Measurements from ENCODE around the gene UBAC2.

The UBAC2 gene

GRCh38 chr13:99351772-99352171 is 151.1 kb downstream of the UBAC2 start:
- DNase-seq (ENCODE audit: low read depth) = no peak
- no peak overlapping the region for H3K4me3 ChIP-seq (ENCODE audit: control insufficient read depth, low read depth, low read length)
- TF ChIP-seq, protein P1, sequence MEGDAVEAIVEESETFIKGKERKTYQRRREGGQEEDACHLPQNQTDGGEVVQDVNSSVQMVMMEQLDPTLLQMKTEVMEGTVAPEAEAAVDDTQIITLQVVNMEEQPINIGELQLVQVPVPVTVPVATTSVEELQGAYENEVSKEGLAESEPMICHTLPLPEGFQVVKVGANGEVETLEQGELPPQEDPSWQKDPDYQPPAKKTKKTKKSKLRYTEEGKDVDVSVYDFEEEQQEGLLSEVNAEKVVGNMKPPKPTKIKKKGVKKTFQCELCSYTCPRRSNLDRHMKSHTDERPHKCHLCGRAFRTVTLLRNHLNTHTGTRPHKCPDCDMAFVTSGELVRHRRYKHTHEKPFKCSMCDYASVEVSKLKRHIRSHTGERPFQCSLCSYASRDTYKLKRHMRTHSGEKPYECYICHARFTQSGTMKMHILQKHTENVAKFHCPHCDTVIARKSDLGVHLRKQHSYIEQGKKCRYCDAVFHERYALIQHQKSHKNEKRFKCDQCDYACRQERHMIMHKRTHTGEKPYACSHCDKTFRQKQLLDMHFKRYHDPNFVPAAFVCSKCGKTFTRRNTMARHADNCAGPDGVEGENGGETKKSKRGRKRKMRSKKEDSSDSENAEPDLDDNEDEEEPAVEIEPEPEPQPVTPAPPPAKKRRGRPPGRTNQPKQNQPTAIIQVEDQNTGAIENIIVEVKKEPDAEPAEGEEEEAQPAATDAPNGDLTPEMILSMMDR (IDR thresholded peaks at IDR 0.05; ENCODE audit: control insufficient read depth, insufficient read depth, low read depth, low read length, missing control alignments) = no peak

- DNase-seq (ENCODE audit: low read depth) = no peak
- no peak overlapping the region for H3K4me3 ChIP-seq (ENCODE audit: control insufficient read depth, low read depth, low read length)
Observed at GRCh38 chr13:99352351-99353245, 151.9 kb downstream of the UBAC2 start.

GRCh38 chr13:99353246-99353600 is 152.6 kb downstream of the UBAC2 start:
- DNase-seq (ENCODE audit: low read depth) = no peak
- TF ChIP-seq, protein P1 (IDR thresholded peaks at IDR 0.05; ENCODE audit: control insufficient read depth, insufficient read depth, low read depth, low read length, missing control alignments) = no peak
- H3K4me3 ChIP-seq (ENCODE audit: control insufficient read depth, low read depth, low read length) = no peak overlapping the region

More at GRCh38 chr13:99352351-99353245, 151.9 kb downstream of the UBAC2 start:
- TF ChIP-seq, protein P1 (IDR thresholded peaks at IDR 0.05; ENCODE audit: control insufficient read depth, insufficient read depth, low read depth, low read length, missing control alignments) = no peak

DNA sequence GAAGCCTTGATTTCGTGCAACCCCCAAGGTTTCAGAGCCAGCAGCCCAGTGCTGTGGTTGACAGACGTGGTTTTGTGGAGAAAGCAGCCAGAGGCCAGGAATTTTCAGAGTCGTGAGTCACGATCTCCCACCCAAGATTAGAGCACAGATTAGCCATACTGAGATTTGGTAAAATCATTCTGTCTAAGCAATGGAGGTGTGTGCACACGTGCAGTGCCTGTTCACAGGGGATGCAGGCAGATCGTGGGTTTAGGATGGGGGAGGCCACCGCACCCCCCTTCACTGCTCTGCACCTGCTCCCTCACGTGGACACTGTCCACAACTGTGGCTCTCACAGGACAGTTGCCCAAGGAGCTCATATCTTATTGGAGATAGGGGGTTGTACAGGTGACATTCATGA is 153.2 kb downstream of the UBAC2 start:
- DNase-seq (ENCODE audit: low read depth) = no peak
- TF ChIP-seq, protein P1 (IDR thresholded peaks at IDR 0.05; ENCODE audit: control insufficient read depth, insufficient read depth, low read depth, low read length, missing control alignments) = no peak
- no peak overlapping the region for H3K4me3 ChIP-seq (ENCODE audit: control insufficient read depth, low read depth, low read length)

- DNase-seq (ENCODE audit: low read depth) = no peak
- TF ChIP-seq, protein P1 (IDR thresholded peaks at IDR 0.05; ENCODE audit: control insufficient read depth, insufficient read depth, low read depth, low read length, missing control alignments) = no peak
- H3K4me3 ChIP-seq (ENCODE audit: control insufficient read depth, low read depth, low read length) = no peak overlapping the region
Observed at GRCh38 chr13:99354371-99354951, 153.8 kb downstream of the UBAC2 start.

DNA sequence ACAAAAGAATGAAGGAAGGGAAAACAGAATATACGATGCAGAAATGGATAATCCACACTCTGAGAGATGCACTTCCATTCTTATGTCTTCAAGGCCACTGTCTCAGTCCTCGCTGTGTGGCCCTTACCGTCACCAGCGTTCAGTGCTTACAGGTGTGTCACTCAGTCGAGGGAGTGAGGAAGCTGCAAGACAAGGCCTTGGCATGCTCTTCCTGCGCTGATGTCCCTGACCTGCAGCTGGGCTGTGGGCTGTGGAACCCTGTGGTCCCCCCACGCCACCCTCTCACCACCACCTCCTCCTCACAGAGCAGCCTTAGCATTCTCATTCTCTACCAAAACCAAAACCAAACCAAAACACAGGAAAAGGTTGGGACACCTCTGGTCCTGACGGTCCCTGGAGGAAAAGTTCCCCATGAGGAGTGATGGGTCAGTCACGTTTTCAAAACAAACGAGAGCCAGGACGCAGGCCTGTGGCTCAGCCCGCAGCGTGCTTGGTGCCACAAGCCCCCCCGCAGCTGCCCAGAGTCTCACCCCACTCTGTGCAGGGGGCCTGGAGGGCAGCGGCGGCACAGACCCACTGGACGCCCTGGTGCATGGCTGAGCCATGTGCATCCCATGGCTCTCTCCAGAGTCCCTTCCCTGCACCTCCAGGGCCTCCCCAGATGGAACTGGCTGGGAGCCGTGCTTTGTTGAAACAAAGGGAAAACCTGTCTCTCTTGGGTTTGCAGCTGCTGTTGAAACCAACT is 154.8 kb downstream of the UBAC2 start:
- no peak for DNase-seq (ENCODE audit: low read depth)
- TF ChIP-seq, protein P1 (IDR thresholded peaks at IDR 0.05; ENCODE audit: control insufficient read depth, insufficient read depth, low read depth, low read length, missing control alignments) = no peak
- H3K4me3 ChIP-seq (ENCODE audit: control insufficient read depth, low read depth, low read length) = no peak overlapping the region

All from AG09309 (cell line).